ENCODE measurements around the gene EIF4EBP2.

The EIF4EBP2 gene

GRCh38 chr10:70432561-70433263 lies 28.8 kb downstream of the EIF4EBP2 start:
- no peak for DNase-seq (ENCODE audit: low read depth, low spot score)
- ChIA-PET POLR2A (interaction anchor here (0.7 to 1.3 kb wide), 2 partner anchors 28 to 29 kb away, joined by 4 read pairs; partner anchors contain the start of gene EIF4EBP2), CTCF (interaction anchor here (1.1 to 2.4 kb wide), 3 partner anchors 28 to 211 kb away, joined by 4 to 6 read pairs (median 4); no protein-coding TSS in a partner anchor)
- no peak overlapping the region for H3K4me3 ChIP-seq (ENCODE audit: low read depth, low read length)
- no peak for TF ChIP-seq CTCF (IDR thresholded peaks at IDR 0.05; ENCODE audit: insufficient read depth, low read length, missing control alignments)

- no peak for TF ChIP-seq CTCF (IDR thresholded peaks at IDR 0.05; ENCODE audit: insufficient read depth, low read length, missing control alignments)
- ChIA-PET POLR2A (no interaction called here), CTCF (interaction anchor here (1.4 to 1.8 kb wide), 2 partner anchors 14 to 212 kb away, joined by 4 to 5 read pairs; no protein-coding TSS in a partner anchor)
- DNase-seq (ENCODE audit: low read depth, low spot score), result no peak
- no peak overlapping the region for H3K4me3 ChIP-seq (ENCODE audit: low read depth, low read length)
Observed at GRCh38 chr10:70433581-70434280, 29.8 kb downstream of the EIF4EBP2 start.

GRCh38 chr10:70435241-70436085 lies 31.5 kb downstream of the EIF4EBP2 start:
- DNase-seq (ENCODE audit: low read depth, low spot score), result no peak
- TF ChIP-seq CTCF (IDR thresholded peaks at IDR 0.05; ENCODE audit: insufficient read depth, low read length, missing control alignments), result no peak
- CTCF ChIA-PET, result interaction anchor here (1.0 to 1.8 kb wide), 2 partner anchors 13 to 214 kb away, joined by 3 to 5 read pairs; no protein-coding TSS in a partner anchor
- POLR2A ChIA-PET, result no interaction called here
- no peak overlapping the region for H3K4me3 ChIP-seq (ENCODE audit: low read depth, low read length)

GRCh38 chr10:70437721-70438120 lies 33.8 kb downstream of the EIF4EBP2 start:
- CTCF ChIA-PET, result interaction anchor here (0.9 kb wide), 1 partner anchor 216 kb away, joined by 4 read pairs; no protein-coding TSS in a partner anchor
- no peak for DNase-seq (ENCODE audit: low read depth, low spot score)
- H3K4me3 ChIP-seq (ENCODE audit: low read depth, low read length), result no peak overlapping the region
- POLR2A ChIA-PET, result no interaction called here
- no peak for TF ChIP-seq CTCF (IDR thresholded peaks at IDR 0.05; ENCODE audit: insufficient read depth, low read length, missing control alignments)

- H3K4me3 ChIP-seq (ENCODE audit: low read depth, low read length), result no peak overlapping the region
- no peak for DNase-seq (ENCODE audit: low read depth, low spot score)
- no peak for TF ChIP-seq CTCF (IDR thresholded peaks at IDR 0.05; ENCODE audit: insufficient read depth, low read length, missing control alignments)
- ChIA-PET POLR2A (no interaction called here), CTCF (no interaction called here)
Observed at GRCh38 chr10:70440296-70441160, 36.6 kb downstream of the EIF4EBP2 start.

Measured in AG04449 (cell line).